Activated CD8-positive, alpha-beta memory T cell treated with anti-CD3 and anti-CD28 coated beads for 48 hours (primary cell): ENCODE data around the gene GCG.

ENCODE experiments used
- DNase-seq, 3 experiments: peaks; one replicate each; pipeline ENCODE4 v3.0.0-alpha.2; 2020; ENCODE audit warnings: low read depth in 2 of 3, low spot score in 2 of 3

Gene GCG

DNA sequence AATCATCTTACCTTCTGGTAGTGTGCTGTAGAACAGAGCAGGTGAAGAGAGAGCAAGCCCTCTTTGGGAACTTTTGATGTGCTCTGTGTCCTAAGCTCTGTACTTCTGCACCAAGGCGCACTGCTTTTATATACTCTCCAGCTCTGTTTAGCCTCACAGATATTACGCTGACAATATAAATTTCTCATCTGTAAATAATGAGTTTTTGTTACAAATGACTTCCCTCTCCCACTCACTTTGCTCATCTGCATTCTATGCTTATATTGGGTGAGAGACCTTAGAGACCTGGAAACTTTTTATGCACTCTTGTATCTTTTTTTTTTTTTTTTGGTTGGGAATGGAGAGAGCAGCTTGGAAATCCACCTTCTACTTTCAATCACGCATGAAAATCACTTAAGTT is at the start of gene GCG:
TSS of gene GCG (minus strand) at position 101 of the 400 bp plus-strand sequence. CDS start 3,069 bp downstream, outside the sequence.
- DNase-seq, result no peak

DNA sequence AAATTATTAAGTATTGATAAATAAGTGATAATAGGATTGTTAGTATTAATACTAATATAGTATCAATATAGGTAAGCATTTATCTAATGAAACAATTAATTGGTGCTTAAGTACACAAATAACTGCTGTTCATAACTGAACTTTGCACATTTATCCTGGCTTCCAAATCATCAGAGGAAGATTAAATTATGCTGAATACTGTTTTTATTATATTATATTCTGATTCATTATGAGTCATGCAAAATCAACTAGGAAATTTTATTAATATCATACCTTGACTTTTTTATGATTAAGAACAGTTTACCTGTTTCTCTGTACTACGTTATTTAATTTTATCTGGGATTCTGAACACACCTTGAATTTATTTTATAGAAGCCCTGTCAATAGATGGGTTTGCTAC is 48.6 kb upstream of the GCG start:
- DNase-seq, result no peak

DNA sequence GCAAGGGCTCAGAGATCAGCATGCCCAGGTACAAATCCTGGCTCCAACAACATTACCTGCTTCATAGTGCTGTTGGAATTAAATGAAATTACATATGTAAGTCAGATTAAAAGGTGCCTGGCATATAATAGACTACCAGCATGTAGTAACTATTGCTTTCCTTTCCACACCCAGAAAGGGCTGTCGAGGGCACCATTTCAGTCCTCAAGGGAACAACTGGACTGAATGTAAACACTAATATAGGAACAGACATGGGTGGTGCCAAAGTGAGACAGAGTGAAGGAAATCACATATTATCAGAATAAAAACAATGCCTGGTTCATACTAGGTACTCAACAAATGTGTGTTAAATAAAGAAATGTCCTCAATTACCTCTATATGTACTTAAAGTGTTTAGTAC is 47.9 kb upstream of the GCG start:
- no peak for DNase-seq

- no peak for DNase-seq
These were observed 46.2 kb upstream of the GCG start for GRCh38 chr2:162198239-162198638.

- no peak for DNase-seq
These were observed 45.2 kb upstream of the GCG start for GRCh38 chr2:162197069-162197825.

DNA sequence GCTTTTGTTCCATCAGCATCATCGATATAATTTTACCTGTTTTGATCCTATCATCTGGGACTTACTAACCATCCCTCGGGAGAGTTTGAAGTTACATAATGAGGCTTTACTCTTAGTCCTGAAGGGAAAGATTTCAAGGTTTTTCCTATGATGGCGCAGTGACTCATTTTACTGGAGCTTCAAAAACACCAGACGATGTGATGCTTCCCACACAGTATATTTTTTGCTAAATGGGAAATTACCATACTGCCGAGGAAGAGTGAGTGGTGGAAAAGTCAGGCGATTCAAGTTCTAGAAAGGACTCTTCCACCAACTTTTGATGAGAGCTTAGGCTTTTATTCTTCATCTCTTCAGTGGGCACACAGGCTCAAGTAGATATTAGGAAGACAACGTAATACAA is 44.6 kb upstream of the GCG start:
- no peak for DNase-seq

GRCh38 chr2:162188451-162188850 is 36.4 kb upstream of the GCG start:
- no peak for DNase-seq

- DNase-seq, result no peak
These were observed 33.6 kb upstream of the GCG start for GRCh38 chr2:162185541-162186232.

GRCh38 chr2:162184821-162185450 is 32.9 kb upstream of the GCG start:
- no peak for DNase-seq

DNA sequence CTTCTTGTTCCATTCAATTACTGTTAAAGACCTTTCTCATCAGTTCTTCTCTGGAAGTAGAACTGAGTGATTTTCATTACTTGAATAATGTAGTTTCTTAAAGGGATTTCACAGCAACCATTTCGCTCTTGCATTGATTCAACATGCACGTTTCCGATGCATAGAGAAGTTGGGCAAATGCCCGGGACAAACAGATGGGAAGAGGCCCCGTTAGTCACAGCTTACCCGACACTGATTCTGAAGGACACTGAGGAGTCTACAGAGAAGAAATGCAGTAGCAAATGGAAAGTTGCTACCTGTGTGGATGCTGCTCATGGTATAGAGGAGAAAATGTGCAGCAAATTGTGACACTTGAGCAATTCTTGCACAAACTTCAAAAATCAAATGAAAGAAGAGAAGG is 32.3 kb upstream of the GCG start:
- DNase-seq, result no peak

DNA sequence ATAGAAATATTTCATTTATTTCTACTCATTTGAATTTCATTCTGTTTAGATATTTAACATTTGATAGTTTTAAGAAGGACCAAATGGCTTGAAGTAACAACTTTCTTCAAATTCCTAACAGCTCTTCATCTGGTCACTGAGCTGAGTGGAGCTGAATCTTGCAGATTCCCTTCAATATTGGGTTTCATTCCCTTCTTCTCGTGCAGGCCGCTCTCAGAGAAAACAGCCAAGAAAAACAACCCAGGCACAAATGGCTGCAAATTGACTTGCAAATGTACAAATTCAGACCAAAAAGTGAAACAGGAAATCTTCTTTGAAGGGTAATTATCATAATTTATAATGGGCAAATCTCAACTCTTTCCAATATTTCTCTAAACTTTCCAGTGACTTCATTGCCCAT is 30.3 kb upstream of the GCG start:
- no peak for DNase-seq

GRCh38 chr2:162177301-162177700 is 25.3 kb upstream of the GCG start:
- DNase-seq, result no peak

DNA sequence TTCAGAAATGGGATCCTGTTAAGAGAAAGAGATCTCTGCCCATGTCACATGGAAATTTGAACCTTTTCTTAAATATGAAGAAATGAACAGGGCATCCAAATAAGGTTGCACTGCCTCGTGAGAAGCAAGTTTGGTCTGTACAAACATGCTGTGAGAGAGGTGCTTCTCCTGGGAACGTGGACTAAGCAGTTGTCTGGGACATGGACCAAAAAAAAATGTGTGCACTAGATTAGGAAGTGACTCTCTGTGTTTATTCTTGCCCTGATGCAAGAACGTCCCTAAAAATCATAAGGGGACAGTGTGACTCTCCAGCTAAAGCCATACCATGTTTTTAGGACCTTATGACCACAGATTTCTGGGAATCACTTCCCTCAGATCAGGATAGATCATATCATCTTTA is 23.7 kb upstream of the GCG start:
- DNase-seq, result no peak

- no peak for DNase-seq
These were observed 22.7 kb upstream of the GCG start for GRCh38 chr2:162174746-162175145.

GRCh38 chr2:162172802-162173370 is 20.8 kb upstream of the GCG start:
- no peak for DNase-seq

GRCh38 chr2:162166745-162167144 is 14.7 kb upstream of the GCG start:
- no peak for DNase-seq

- DNase-seq, result no peak
These were observed 14.1 kb upstream of the GCG start for GRCh38 chr2:162166174-162166573.

DNA sequence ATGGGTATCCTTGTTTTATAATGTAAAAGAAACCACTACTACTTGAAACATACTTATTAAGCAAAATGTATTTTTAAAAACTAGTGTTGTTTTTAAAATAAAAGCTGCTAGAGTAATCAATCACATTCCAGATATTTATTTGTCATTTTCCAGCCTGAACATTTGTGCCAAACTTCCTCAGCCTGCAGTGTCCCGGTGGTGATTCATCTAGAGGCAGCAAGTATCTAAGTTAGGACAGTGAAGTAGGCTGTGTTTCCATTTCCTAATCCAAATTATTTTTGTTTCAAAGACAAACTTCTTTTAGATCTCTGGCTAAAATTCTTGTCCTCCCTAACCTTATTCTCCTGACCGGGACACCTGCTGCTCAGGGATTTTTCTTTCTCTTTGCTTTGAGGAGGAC is 12.8 kb upstream of the GCG start:
- no peak for DNase-seq

DNA sequence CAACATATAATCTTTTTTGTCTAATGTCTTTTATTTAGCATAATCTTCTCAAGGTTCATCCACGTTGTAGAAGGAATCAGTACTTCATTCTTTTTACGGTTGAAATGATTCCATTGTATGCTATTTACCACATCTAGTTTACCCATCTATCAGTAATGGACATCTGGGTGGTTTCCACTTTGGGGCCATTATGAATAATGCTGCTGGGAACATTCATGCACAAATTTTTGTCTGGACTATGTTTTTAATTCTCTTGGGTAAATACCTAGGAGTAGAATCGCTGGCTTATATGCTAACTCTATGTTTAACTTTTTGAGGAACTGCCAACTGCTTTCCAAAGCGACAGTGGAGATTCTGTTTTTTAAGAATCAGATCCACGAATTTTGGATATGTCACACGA is 7.4 kb upstream of the GCG start:
- no peak for DNase-seq

GRCh38 chr2:162156149-162156548 is 4.1 kb upstream of the GCG start:
- no peak for DNase-seq

DNA sequence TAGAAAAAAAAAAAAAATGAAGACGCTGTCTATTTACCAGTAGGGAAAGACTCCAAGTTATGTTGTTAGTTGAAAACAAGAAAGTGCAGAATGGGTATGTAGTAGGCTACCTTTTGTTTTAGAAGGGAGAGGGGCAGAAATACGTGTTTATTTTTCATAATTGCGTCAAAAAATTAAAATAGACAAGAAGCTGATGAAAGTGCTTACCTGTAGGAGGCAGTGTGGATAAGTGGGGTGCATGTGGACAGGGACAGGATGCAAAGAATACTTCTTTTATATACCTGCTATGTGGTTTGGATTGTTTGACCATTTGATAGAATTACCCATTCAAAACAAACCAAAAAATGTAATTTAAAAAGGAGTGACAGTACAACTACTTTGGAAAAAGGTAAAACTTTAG is 3.0 kb upstream of the GCG start:
- DNase-seq, result no peak

GRCh38 chr2:162153608-162154224 is 1.7 kb upstream of the GCG start:
- peak in 1 of 3 experiments; percentile 16 for DNase-seq
